ENCODE measurements around the gene CBARP. TPM values are rescaled to one million over a fixed set of nuclear protein-coding genes. Genes with fewer than 3 reads are reported as not detected.
A peak's percentile ranks its signal among the peaks of the same experiment; 100 is the strongest.

Gene CBARP
- total and polyA plus RNA-seq, 2 of the 13 experiments (the other 11 are each of a cell fraction or from before 2014, with no cell fraction given) = 1.2 to 1.4 TPM

- no peak for TF ChIP-seq ZFP62 (CRISPR knock-in tag; IDR thresholded peaks at IDR 0.05)
- TF ChIP-seq IRX3 (CRISPR knock-in tag; IDR thresholded peaks at IDR 0.05; ENCODE audit: borderline replicate concordance, low read depth) = no peak
- no peak for TF ChIP-seq MAFF (IDR thresholded peaks at IDR 0.05; ENCODE audit: low read depth, low read length)
- TF ChIP-seq THAP7 (CRISPR knock-in tag; IDR thresholded peaks at IDR 0.05) = no peak; the same call in 1 of the 2 replicates
- TF ChIP-seq DZIP1 (CRISPR knock-in tag; IDR thresholded peaks at IDR 0.05) = no peak
- TF ChIP-seq ZNF678 (CRISPR knock-in tag; IDR thresholded peaks at IDR 0.05) = no peak
- no peak for TF ChIP-seq EEA1 (CRISPR knock-in tag; IDR thresholded peaks at IDR 0.05; ENCODE audit: borderline replicate concordance)
- TF ChIP-seq GTF2F1 (IDR thresholded peaks at IDR 0.05; ENCODE audit: low read length) = no peak
- TF ChIP-seq MIER2 (CRISPR knock-in tag; IDR thresholded peaks at IDR 0.05) = no peak
- no peak for TF ChIP-seq SMAD9 (CRISPR knock-in tag; IDR thresholded peaks at IDR 0.05)
- TF ChIP-seq KDM6A (CRISPR knock-in tag; IDR thresholded peaks at IDR 0.05; ENCODE audit: low read depth) = no peak
- no peak for TF ChIP-seq ONECUT2 (CRISPR knock-in tag; IDR thresholded peaks at IDR 0.05)
- TF ChIP-seq ZNF17 (CRISPR knock-in tag; IDR thresholded peaks at IDR 0.05) = no peak
- no peak for TF ChIP-seq STAT5B (CRISPR knock-in tag; IDR thresholded peaks at IDR 0.05)
- no peak for TF ChIP-seq ZSCAN29 (CRISPR knock-in tag; conservative IDR thresholded peaks at IDR 0.05)
- TF ChIP-seq CREBL2 (CRISPR knock-in tag; IDR thresholded peaks at IDR 0.05; ENCODE audit: borderline replicate concordance) = no peak
- no peak for TF ChIP-seq ADNP (CRISPR knock-in tag; IDR thresholded peaks at IDR 0.05)
- TF ChIP-seq RFX1 (IDR thresholded peaks at IDR 0.05) = no peak
- TF ChIP-seq FOSL2 (CRISPR knock-in tag; IDR thresholded peaks at IDR 0.05) = no peak
- TF ChIP-seq AKNA (CRISPR knock-in tag; IDR thresholded peaks at IDR 0.05; ENCODE audit: borderline replicate concordance) = no peak
- peak; percentile 50; the same call in 1 of the 2 replicates for TF ChIP-seq SP4 (CRISPR knock-in tag; IDR thresholded peaks at IDR 0.05)
These were observed 2.3 kb upstream of the CBARP start (continued) for GRCh38 chr19:1239796-1240737.
